H9 (cell line): ENCODE measurements around the gene MCF2L. TPM values are rescaled to one million over a fixed set of nuclear protein-coding genes. Genes with fewer than 3 reads are reported as not detected.

Source experiments
- DNase-seq: peaks from one replicate; pipeline ENCODE4 v3.0.0-alpha.2; 2017
- H2AFZ ChIP-seq: one replicate; pipeline ENCODE4 v1.6.1; 2013; ENCODE audit warnings: mild to moderate bottlenecking, low read length, control low read depth, moderate library complexity
- H2AK5ac ChIP-seq: 2 replicates; pipeline ENCODE4 v1.6.1; 2013; ENCODE audit warnings: low read length, control low read depth, mixed read lengths; ENCODE audit not compliant: insufficient read length
- H2BK120ac ChIP-seq: one replicate; pipeline ENCODE4 v1.6.1; 2013; ENCODE audit warnings: low read depth, mild to moderate bottlenecking, low read length, control low read depth, inconsistent platforms; ENCODE audit not compliant: poor library complexity, severe bottlenecking
- H2BK12ac ChIP-seq: 2 replicates; pipeline ENCODE4 v1.6.1; 2013; ENCODE audit warnings: low read length, control low read depth, mixed read lengths, low read depth; ENCODE audit not compliant: insufficient read length
- H2BK15ac ChIP-seq: 2 replicates; pipeline ENCODE4 v1.6.1; 2013; ENCODE audit warnings: low read depth, low read length, control low read depth
- H2BK20ac ChIP-seq: one replicate; pipeline ENCODE4 v1.6.1; 2013; ENCODE audit warnings: low read depth, mild to moderate bottlenecking, low read length, control low read depth, inconsistent platforms; ENCODE audit not compliant: poor library complexity, severe bottlenecking
- H2BK5ac ChIP-seq: 2 replicates; pipeline ENCODE4 v1.6.1; 2013; ENCODE audit warnings: low read length, control low read depth, mixed read lengths; ENCODE audit not compliant: insufficient read length
- H3K14ac ChIP-seq: 2 replicates; pipeline ENCODE4 v1.6.1; 2013; ENCODE audit warnings: low read length, control low read depth; ENCODE audit not compliant: insufficient read depth
- H3K18ac ChIP-seq: 2 replicates; pipeline ENCODE4 v1.6.1; 2013; ENCODE audit warnings: low read depth, mild to moderate bottlenecking, mixed read lengths, low read length, control low read depth; ENCODE audit not compliant: insufficient read length
- H3K23ac ChIP-seq: 2 replicates; pipeline ENCODE4 v1.6.1; 2013; ENCODE audit warnings: low read length, control low read depth, mixed read lengths, low read depth; ENCODE audit not compliant: insufficient read length
- H3K23me2 ChIP-seq: 2 replicates; pipeline ENCODE4 v1.6.1; 2013; ENCODE audit warnings: low read depth, mild to moderate bottlenecking, mixed read lengths, low read length, control low read depth; ENCODE audit not compliant: insufficient read length, poor library complexity, severe bottlenecking
- H3K27ac ChIP-seq: 2 replicates; pipeline ENCODE4 v1.5.1; 2013; ENCODE audit warnings: low read length, control low read depth, mixed read lengths, low read depth; ENCODE audit not compliant: insufficient read length
- H3K27me3 ChIP-seq: 2 replicates; pipeline ENCODE4 v1.6.1; 2013; ENCODE audit warnings: low read length, control low read depth, inconsistent platforms; ENCODE audit not compliant: insufficient read depth
- H3K4ac ChIP-seq: 2 replicates; pipeline ENCODE4 v1.6.1; 2013; ENCODE audit warnings: low read depth, mild to moderate bottlenecking, control low read depth, inconsistent platforms, low read length, moderate library complexity
- H3K4me1 ChIP-seq: 2 replicates; pipeline ENCODE4 v1.6.1; 2013; ENCODE audit warnings: low read length, control low read depth, inconsistent platforms; ENCODE audit not compliant: insufficient read depth
- H3K4me2 ChIP-seq: 2 replicates; pipeline ENCODE4 v1.6.1; 2013; ENCODE audit warnings: low read length, control low read depth, mixed read lengths; ENCODE audit not compliant: insufficient read length, insufficient read depth
- H3K56ac ChIP-seq: 2 replicates; pipeline ENCODE4 v1.6.1; 2013; ENCODE audit warnings: low read depth, mild to moderate bottlenecking, mixed read lengths, low read length, control low read depth; ENCODE audit not compliant: insufficient read length
- H3K79me1 ChIP-seq: 2 replicates; pipeline ENCODE4 v1.6.1; 2013; ENCODE audit warnings: low read depth, mild to moderate bottlenecking, moderate library complexity, low read length, control low read depth, inconsistent platforms; ENCODE audit not compliant: insufficient read depth, poor library complexity, severe bottlenecking
- H3K79me2 ChIP-seq: 2 replicates; pipeline ENCODE4 v1.6.1; 2013; ENCODE audit warnings: low read length, control low read depth, inconsistent platforms; ENCODE audit not compliant: insufficient read depth
- H3K9ac ChIP-seq: 2 replicates; pipeline ENCODE4 v1.6.1; 2013; ENCODE audit warnings: low read length, control low read depth, mixed read lengths; ENCODE audit not compliant: insufficient read length; ENCODE audit errors: extremely low read depth
- H3K9me3 ChIP-seq: one replicate; pipeline ENCODE4 v1.6.1; 2013; ENCODE audit warnings: low read depth, low read length, inconsistent platforms; ENCODE audit not compliant: control insufficient read depth
- H3T11ph ChIP-seq: one replicate; pipeline ENCODE4 v1.6.1; 2013; ENCODE audit warnings: mild to moderate bottlenecking, low read length, control low read depth, inconsistent platforms
- H4K20me1 ChIP-seq: one replicate; pipeline ENCODE4 v1.6.1; 2013; ENCODE audit not compliant: control insufficient read depth, insufficient read length, insufficient read depth
- H4K5ac ChIP-seq: 2 replicates; pipeline ENCODE4 v1.6.1; 2013; ENCODE audit warnings: low read depth, mild to moderate bottlenecking, mixed read lengths, low read length, control low read depth; ENCODE audit not compliant: insufficient read length
- H4K8ac ChIP-seq: replicated peaks from 2 replicates; pipeline ENCODE4 v1.6.1; 2013; ENCODE audit warnings: low read length, control low read depth, mixed read lengths, low read depth; ENCODE audit not compliant: insufficient read length
- H4K91ac ChIP-seq: 2 replicates; pipeline ENCODE4 v1.6.1; 2013; ENCODE audit warnings: low read depth, mild to moderate bottlenecking, moderate library complexity, mixed read lengths, low read length, control low read depth; ENCODE audit not compliant: insufficient read length
- H3K27ac Mint-ChIP-seq, 3 experiments: 2 replicates in 2 of 3; 3 replicates in 1 of 3; pipeline ENCODE4 v1.8.0; 2020 to 2021; ENCODE audit warnings: mixed read lengths in 3 of 3, mild to moderate bottlenecking in 1 of 3, moderate library complexity in 1 of 3
- H3K27me3 Mint-ChIP-seq: 2 replicates; pipeline ENCODE4 v1.8.0; 2021; ENCODE audit warnings: low read depth, mild to moderate bottlenecking, moderate library complexity, mixed read lengths
- H3K36me3 Mint-ChIP-seq, 3 experiments: 2 replicates in 2 of 3; 3 replicates in 1 of 3; pipeline ENCODE4 v1.8.0; 2020 to 2021; ENCODE audit warnings: low read depth in 3 of 3, mixed read lengths in 3 of 3; ENCODE audit not compliant: insufficient read depth in 1 of 3
- H3K4me1 Mint-ChIP-seq, 2 experiments: 2 replicates each; pipeline ENCODE4 v1.8.0; 2020; ENCODE audit warnings: mixed read lengths in 2 of 2
- H3K4me3 Mint-ChIP-seq, 2 experiments: 2 replicates in 1 of 2; 3 replicates in 1 of 2; pipeline ENCODE4 v1.8.0; 2020 to 2021; ENCODE audit warnings: mild to moderate bottlenecking in 2 of 2, mixed read lengths in 2 of 2, moderate library complexity in 1 of 2
- H3K9me3 Mint-ChIP-seq, 2 experiments: 2 replicates in 1 of 2; 3 replicates in 1 of 2; pipeline ENCODE4 v1.8.0; 2020; ENCODE audit warnings: mild to moderate bottlenecking in 2 of 2, mixed read lengths in 2 of 2, moderate library complexity in 1 of 2
- CTCF ChIP-seq: fragments of 200-600 bp; sonication (generic); conservative IDR thresholded peaks from 3 replicates; pipeline ENCODE4 v1.8.0; 2021; ENCODE audit warnings: antibody characterized with exemption, mild to moderate bottlenecking
- WGBS: extraction: QIAGEN DNeasy Blood & Tissue Kit; methylation state at CpG from one replicate; pipeline ENCODE4 v1.1.7; 2013; ENCODE audit warnings: missing lambda C conversion rate, low lambda C conversion rate, mixed read lengths; ENCODE audit not compliant: insufficient read length; ENCODE audit errors: extremely low coverage; 5-methylcytosine and 5-hydroxymethylcytosine counted together
- total RNA-seq: library from RNA; stranded (reverse); gene quantifications from 2 replicates; pipeline ENCODE4 v1.2.1, GENCODE V29; 2021

The MCF2L gene
- total RNA-seq, 1 experiment from 2014 or later, result 18.5 TPM

- Histone ChIP-seq H3K27ac (no peak overlapping the region), H4K5ac (no peak overlapping the region), H2AFZ (no peak overlapping the region), H2BK120ac (no peak overlapping the region), H3K23me2 (no peaks in the 10 kb centered on the region), H4K8ac (no peak overlapping the region), H3K14ac (no peak overlapping the region; the same call in 1 of the 2 replicates), H2BK15ac (no peak overlapping the region), H3K4me2 (no peak overlapping the region), H3K4me1 (no peaks in the 10 kb centered on the region), H3K4ac (no peak overlapping the region), H2BK20ac (no peak overlapping the region), H3K23ac (no peak overlapping the region), H3K9ac (no peak overlapping the region), H4K91ac (no peak overlapping the region), H3K79me1 (no peaks in the 10 kb centered on the region), H2BK12ac (no peak overlapping the region), H4K20me1 (no peaks in the 10 kb centered on the region), H3K18ac (no peak overlapping the region), H3K79me2 (no peaks in the 10 kb centered on the region), H3K27me3 (no peaks in the 10 kb centered on the region), H3K56ac (no peak overlapping the region), H3K9me3 (no peaks in the 10 kb centered on the region), H2BK5ac (no peak overlapping the region), H2AK5ac (no peak overlapping the region), H3T11ph (no peak overlapping the region)
- no peaks in the 10 kb centered on the region for H3K36me3 Mint-ChIP-seq
- TF ChIP-seq CTCF, result no peak
- H3K27me3 Mint-ChIP-seq, result peaks cover 3% of the 10 kb centered on the region; the same call in 1 of the 2 replicates
- H3K4me1 Mint-ChIP-seq, result peaks cover 5 to 16% of the 10 kb centered on the region in 2 experiments
- no peaks in the 10 kb centered on the region for H3K9me3 Mint-ChIP-seq
- no CpG with 5 or more reads among the region's 7 CpGs for whole genome bisulfite sequencing
- DNase-seq, result peak; percentile 17
- H3K27ac Mint-ChIP-seq, result no peak overlapping the region
- H3K4me3 Mint-ChIP-seq, result no peak overlapping the region
These were observed 173.9 kb downstream of the MCF2L start for GRCh38 chr13:113142876-113143275.
